Epithelial cell of proximal tubule (primary cell): Measurements from ENCODE around the gene ZNF768. TPM values are rescaled to one million over a fixed set of nuclear protein-coding genes. Genes with fewer than 3 reads are reported as not detected.

ENCODE experiments used
- DNase-seq: peaks from one replicate; pipeline ENCODE4 v3.0.0-alpha.2; 2011; ENCODE audit warnings: low read depth
- H3K4me3 ChIP-seq: 2 replicates; pipeline ENCODE4 v1.5.1; 2011; ENCODE audit warnings: low read depth, mild to moderate bottlenecking, low read length
- CTCF ChIP-seq: conservative IDR thresholded peaks from 2 replicates; pipeline ENCODE4 v1.5.1; 2012; ENCODE audit warnings: low read depth, mild to moderate bottlenecking, low read length
- total RNA-seq: library from RNA; depleted of rRNA; stranded (reverse); fragments of >200 nt; gene quantifications from 2 replicates; pipeline ENCODE4 v1.2.3, GENCODE V29; 2015

Gene ZNF768
- 34.8 and 35.2 TPM in 2 replicates for total RNA-seq

GRCh38 chr16:30526137-30526822 is at the start of gene ZNF768:
TSS of gene ZNF768 (minus strand) at chr16:30526566. CDS start at chr16:30526413, 153 bp downstream.
- no peak for DNase-seq

GRCh38 chr16:30574678-30575077 is 48.3 kb upstream of the ZNF768 start:
- TF ChIP-seq CTCF, result no peak
- H3K4me3 ChIP-seq, result no peak overlapping the region
- DNase-seq, result no peak

More at GRCh38 chr16:30526137-30526822, at the start of gene ZNF768:
- TF ChIP-seq CTCF, result no peak
- H3K4me3 ChIP-seq, result peak within 1 kb of the TSS; percentile 84

- no peak for TF ChIP-seq CTCF
- DNase-seq, result peak; percentile 90
- H3K4me3 ChIP-seq, result peak within 1 kb of the TSS; percentile 86
These were observed 45.3 kb upstream of the ZNF768 start, which contains the start of gene ZNF688 for GRCh38 chr16:30571445-30572322. TSS of gene ZNF688 (minus strand) at chr16:30571714. CDS start at chr16:30571629, 85 bp downstream.

GRCh38 chr16:30570636-30571444 is 44.5 kb upstream of the ZNF768 start:
- DNase-seq, result no peak
- no peak for TF ChIP-seq CTCF
- peak overlapping the region; percentile 86 for H3K4me3 ChIP-seq

GRCh38 chr16:30569746-30570635 is 43.6 kb upstream of the ZNF768 start:
- peak overlapping the region; percentile 86 for H3K4me3 ChIP-seq
- no peak for TF ChIP-seq CTCF
- DNase-seq, result no peak

- DNase-seq, result no peak
- no peak overlapping the region for H3K4me3 ChIP-seq
- no peak for TF ChIP-seq CTCF
These were observed 42.9 kb upstream of the ZNF768 start for GRCh38 chr16:30569281-30569680.
